HepG2 (cell line): ENCODE results near the gene ZNF320. TPM values are rescaled to one million over a fixed set of nuclear protein-coding genes. Genes with fewer than 3 reads are reported as not detected.

Experiments used
- MIER3 ChIP-seq: IDR thresholded peaks from 2 replicates; pipeline ENCODE4 v1.6.1; 2016; ENCODE audit warnings: missing compliant biosample characterization, borderline replicate concordance
- SAP130 ChIP-seq: IDR thresholded peaks from 2 replicates; pipeline ENCODE4 v1.6.1; 2016; ENCODE audit warnings: low read depth
- SATB2 ChIP-seq: sonication (generic); formaldehyde crosslinking; IDR thresholded peaks from 2 replicates; pipeline ENCODE4 v1.5.0; 2020; ENCODE audit warnings: missing genetic modification reagents
- SIN3A ChIP-seq: IDR thresholded peaks from 2 replicates; pipeline ENCODE4 v1.6.1; 2011; ENCODE audit warnings: low read depth, mild to moderate bottlenecking, control low read depth, low read length, borderline replicate concordance
- SNAI1 ChIP-seq: sonication (generic); formaldehyde crosslinking; IDR thresholded peaks from 2 replicates; pipeline ENCODE4 v1.5.0; 2020; ENCODE audit warnings: mild to moderate bottlenecking, missing genetic modification reagents, borderline replicate concordance
- ZNF431 ChIP-seq: sonication (generic); formaldehyde crosslinking; IDR thresholded peaks from 2 replicates; pipeline ENCODE4 v1.9.0; 2022; ENCODE audit warnings: missing genetic modification reagents, low read depth, mild to moderate bottlenecking, borderline replicate concordance
- ZNF792 ChIP-seq: IDR thresholded peaks from 2 replicates; pipeline ENCODE4 v1.6.1; 2016
- ZSCAN21 ChIP-seq: sonication (generic); formaldehyde crosslinking; IDR thresholded peaks from 2 replicates; pipeline ENCODE4 v1.8.0; 2022; ENCODE audit warnings: mild to moderate bottlenecking, missing genetic modification reagents, moderate library complexity, borderline replicate concordance
- polyA plus RNA-seq, 8 experiments: library from polyadenylated mRNA; depleted of rRNA in 3 of 8; stranded (reverse) in 7 of 8; unstranded in 1 of 8; fragments of >200 nt; fragmentation: Illumina TruSeq in 4 of 8; extraction: Trizol in 4 of 8; gene quantifications; 2 replicates each; pipeline versions ENCODE4 v1.2.1 to v1.2.3, GENCODE V29; 2011 to 2016; ENCODE audit warnings: low read depth in 4 of 8, missing spikeins in 1 of 8, mixed read lengths in 1 of 8; ENCODE audit not compliant: insufficient read depth in 1 of 8
- total RNA-seq, 5 experiments: library from RNA; depleted of rRNA; stranded (reverse); fragments of >200 nt; fragmentation: Illumina TruSeq; extraction: Trizol; gene quantifications; 2 replicates each; pipeline ENCODE4 v1.2.3, GENCODE V29; 2016; ENCODE audit warnings: low read depth in 1 of 5
- TF ChIP-seq, protein P1 (sequence below): sonication (generic); formaldehyde crosslinking; IDR thresholded peaks from 2 replicates; pipeline ENCODE4 v1.4.0; 2020; ENCODE audit warnings: missing genetic modification reagents
- TF ChIP-seq, protein P2 (sequence below): IDR thresholded peaks from 2 replicates; pipeline ENCODE4 v1.6.1; 2018; ENCODE audit warnings: missing genetic modification reagents
- TF ChIP-seq, protein P3 (sequence below): sonication (generic); formaldehyde crosslinking; IDR thresholded peaks from 2 replicates; pipeline ENCODE4 v1.4.0; 2020; ENCODE audit warnings: missing genetic modification reagents, low read depth, mild to moderate bottlenecking, borderline replicate concordance
- TF ChIP-seq, protein P4 (sequence below): sonication (generic); formaldehyde crosslinking; IDR thresholded peaks from one replicate; pipeline ENCODE4 v1.5.1; 2020; ENCODE audit warnings: mild to moderate bottlenecking, missing genetic modification reagents; ENCODE audit errors: not compliant biosample characterization

The ZNF320 gene
- total and polyA plus RNA-seq, 2 of the 13 experiments (the other 11 are each of a cell fraction or from before 2014, with no cell fraction given) = 0.49 TPM; not detected in 1

DNA sequence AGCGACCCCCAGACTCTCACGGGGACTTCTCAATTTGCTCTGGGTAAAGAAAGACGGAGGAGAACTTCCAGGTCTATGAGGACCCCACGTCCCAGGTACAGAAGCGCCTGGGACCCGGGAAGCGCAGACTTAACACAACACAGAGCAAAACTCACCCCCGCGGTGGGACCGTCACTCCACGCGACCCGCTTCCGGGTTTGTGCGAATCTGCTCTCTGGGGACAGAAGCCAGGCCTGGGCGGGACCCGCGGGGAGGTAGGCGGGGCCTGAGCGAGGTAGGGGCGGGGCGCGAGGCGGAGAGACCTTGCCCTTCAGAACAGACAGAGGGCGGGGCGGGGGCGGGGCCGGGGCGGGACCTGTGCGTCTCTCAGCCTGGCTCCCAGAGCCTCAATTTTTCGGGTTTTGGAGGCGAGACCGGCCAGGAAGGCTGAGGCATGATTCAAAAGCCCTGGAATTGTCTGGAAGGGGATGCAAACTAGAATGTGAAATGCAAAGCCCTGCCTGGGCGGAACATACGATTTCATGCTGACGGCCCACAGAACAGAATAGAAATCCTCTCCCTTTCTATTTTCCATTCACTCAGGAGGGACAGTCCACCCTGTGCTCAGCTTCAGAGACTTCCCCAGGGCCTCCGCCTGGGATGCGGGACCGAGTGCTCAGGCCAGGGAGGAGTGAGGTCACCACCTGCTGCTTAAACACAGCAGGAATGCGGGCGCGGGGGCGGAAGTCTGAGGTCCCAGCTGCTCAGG is 45.1 kb upstream of the ZNF320 start (continued):
- no peak for TF ChIP-seq ZSCAN21 (CRISPR knock-in tag)
- TF ChIP-seq, protein P1, sequence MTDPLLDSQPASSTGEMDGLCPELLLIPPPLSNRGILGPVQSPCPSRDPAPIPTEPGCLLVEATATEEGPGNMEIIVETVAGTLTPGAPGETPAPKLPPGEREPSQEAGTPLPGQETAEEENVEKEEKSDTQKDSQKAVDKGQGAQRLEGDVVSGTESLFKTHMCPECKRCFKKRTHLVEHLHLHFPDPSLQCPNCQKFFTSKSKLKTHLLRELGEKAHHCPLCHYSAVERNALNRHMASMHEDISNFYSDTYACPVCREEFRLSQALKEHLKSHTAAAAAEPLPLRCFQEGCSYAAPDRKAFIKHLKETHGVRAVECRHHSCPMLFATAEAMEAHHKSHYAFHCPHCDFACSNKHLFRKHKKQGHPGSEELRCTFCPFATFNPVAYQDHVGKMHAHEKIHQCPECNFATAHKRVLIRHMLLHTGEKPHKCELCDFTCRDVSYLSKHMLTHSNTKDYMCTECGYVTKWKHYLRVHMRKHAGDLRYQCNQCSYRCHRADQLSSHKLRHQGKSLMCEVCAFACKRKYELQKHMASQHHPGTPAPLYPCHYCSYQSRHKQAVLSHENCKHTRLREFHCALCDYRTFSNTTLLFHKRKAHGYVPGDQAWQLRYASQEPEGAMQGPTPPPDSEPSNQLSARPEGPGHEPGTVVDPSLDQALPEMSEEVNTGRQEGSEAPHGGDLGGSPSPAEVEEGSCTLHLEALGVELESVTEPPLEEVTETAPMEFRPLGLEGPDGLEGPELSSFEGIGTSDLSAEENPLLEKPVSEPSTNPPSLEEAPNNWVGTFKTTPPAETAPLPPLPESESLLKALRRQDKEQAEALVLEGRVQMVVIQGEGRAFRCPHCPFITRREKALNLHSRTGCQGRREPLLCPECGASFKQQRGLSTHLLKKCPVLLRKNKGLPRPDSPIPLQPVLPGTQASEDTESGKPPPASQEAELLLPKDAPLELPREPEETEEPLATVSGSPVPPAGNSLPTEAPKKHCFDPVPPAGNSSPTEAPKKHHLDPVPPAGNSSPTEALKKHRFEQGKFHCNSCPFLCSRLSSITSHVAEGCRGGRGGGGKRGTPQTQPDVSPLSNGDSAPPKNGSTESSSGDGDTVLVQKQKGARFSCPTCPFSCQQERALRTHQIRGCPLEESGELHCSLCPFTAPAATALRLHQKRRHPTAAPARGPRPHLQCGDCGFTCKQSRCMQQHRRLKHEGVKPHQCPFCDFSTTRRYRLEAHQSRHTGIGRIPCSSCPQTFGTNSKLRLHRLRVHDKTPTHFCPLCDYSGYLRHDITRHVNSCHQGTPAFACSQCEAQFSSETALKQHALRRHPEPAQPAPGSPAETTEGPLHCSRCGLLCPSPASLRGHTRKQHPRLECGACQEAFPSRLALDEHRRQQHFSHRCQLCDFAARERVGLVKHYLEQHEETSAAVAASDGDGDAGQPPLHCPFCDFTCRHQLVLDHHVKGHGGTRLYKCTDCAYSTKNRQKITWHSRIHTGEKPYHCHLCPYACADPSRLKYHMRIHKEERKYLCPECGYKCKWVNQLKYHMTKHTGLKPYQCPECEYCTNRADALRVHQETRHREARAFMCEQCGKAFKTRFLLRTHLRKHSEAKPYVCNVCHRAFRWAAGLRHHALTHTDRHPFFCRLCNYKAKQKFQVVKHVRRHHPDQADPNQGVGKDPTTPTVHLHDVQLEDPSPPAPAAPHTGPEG (CRISPR knock-in tag) = no peak
- 0 out of 2 replicates have a peak, but pooled peaks have one; percentile 13 for TF ChIP-seq ZNF792 (CRISPR knock-in tag)
- no peak for TF ChIP-seq ZNF431 (CRISPR knock-in tag)
- TF ChIP-seq MIER3 = no peak
- TF ChIP-seq, protein P2, sequence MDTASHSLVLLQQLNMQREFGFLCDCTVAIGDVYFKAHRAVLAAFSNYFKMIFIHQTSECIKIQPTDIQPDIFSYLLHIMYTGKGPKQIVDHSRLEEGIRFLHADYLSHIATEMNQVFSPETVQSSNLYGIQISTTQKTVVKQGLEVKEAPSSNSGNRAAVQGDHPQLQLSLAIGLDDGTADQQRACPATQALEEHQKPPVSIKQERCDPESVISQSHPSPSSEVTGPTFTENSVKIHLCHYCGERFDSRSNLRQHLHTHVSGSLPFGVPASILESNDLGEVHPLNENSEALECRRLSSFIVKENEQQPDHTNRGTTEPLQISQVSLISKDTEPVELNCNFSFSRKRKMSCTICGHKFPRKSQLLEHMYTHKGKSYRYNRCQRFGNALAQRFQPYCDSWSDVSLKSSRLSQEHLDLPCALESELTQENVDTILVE (CRISPR knock-in tag) = no peak
- TF ChIP-seq, protein P3, sequence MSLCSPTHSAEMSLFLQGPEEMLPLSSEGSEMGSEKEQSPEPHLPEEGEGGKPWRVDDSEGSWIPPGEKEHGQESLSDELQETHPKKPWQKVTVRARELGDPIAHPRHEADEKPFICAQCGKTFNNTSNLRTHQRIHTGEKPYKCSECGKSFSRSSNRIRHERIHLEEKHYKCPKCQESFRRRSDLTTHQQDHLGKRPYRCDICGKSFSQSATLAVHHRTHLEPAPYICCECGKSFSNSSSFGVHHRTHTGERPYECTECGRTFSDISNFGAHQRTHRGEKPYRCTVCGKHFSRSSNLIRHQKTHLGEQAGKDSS (CRISPR knock-in tag) = no peak
- 0 out of 2 replicates have a peak, but pooled peaks have one; percentile 32 for TF ChIP-seq SATB2 (CRISPR knock-in tag)
- TF ChIP-seq, protein P4, sequence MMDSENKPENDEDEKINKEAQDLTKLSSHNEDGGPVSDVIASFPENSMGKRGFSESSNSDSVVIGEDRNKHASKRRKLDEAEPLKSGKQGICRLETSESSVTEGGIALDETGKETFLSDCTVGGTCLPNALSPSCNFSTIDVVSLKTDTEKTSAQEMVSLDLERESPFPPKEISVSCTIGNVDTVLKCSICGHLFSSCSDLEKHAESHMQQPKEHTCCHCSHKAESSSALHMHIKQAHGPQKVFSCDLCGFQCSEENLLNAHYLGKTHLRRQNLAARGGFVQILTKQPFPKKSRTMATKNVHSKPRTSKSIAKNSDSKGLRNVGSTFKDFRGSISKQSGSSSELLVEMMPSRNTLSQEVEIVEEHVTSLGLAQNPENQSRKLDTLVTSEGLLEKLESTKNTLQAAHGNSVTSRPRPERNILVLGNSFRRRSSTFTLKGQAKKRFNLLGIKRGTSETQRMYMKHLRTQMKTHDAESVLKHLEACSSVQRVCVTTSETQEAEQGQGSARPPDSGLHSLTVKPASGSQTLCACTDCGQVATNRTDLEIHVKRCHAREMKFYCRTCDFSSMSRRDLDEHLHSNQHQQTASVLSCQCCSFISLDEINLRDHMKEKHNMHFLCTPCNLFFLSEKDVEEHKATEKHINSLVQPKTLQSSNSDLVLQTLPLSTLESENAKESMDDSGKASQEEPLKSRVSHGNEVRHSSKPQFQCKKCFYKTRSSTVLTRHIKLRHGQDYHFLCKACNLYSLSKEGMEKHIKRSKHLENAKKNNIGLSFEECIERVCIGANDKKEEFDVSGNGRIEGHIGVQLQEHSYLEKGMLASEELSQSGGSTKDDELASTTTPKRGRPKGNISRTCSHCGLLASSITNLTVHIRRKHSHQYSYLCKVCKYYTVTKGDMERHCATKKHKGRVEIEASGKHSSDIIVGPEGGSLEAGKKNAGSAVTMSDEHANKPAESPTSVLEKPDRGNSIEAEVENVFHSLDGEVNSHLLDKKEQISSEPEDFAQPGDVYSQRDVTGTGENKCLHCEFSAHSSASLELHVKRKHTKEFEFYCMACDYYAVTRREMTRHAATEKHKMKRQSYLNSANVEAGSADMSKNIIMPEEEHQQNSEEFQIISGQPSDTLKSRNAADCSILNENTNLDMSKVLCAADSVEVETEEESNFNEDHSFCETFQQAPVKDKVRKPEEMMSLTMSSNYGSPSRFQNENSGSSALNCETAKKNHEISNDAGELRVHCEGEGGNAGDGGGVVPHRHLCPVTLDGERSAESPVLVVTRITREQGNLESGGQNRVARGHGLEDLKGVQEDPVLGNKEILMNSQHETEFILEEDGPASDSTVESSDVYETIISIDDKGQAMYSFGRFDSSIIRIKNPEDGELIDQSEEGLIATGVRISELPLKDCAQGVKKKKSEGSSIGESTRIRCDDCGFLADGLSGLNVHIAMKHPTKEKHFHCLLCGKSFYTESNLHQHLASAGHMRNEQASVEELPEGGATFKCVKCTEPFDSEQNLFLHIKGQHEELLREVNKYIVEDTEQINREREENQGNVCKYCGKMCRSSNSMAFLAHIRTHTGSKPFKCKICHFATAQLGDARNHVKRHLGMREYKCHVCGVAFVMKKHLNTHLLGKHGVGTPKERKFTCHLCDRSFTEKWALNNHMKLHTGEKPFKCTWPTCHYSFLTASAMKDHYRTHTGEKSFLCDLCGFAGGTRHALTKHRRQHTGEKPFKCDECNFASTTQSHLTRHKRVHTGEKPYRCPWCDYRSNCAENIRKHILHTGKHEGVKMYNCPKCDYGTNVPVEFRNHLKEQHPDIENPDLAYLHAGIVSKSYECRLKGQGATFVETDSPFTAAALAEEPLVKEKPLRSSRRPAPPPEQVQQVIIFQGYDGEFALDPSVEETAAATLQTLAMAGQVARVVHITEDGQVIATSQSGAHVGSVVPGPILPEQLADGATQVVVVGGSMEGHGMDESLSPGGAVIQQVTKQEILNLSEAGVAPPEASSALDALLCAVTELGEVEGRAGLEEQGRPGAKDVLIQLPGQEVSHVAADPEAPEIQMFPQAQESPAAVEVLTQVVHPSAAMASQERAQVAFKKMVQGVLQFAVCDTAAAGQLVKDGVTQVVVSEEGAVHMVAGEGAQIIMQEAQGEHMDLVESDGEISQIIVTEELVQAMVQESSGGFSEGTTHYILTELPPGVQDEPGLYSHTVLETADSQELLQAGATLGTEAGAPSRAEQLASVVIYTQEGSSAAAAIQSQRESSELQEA = no peak
- peak; percentile 83 for TF ChIP-seq SAP130 (CRISPR knock-in tag)
- TF ChIP-seq SNAI1 = no peak
- peak; percentile 79; the same call in 1 of the 2 replicates for TF ChIP-seq SIN3A
